Mucosa of descending colon (tissue), 3 donors: Measurements from ENCODE around the gene BTK. TPM values are rescaled to one million over a fixed set of nuclear protein-coding genes. Genes with fewer than 3 reads are reported as not detected.

ENCODE experiments used
- ATAC-seq: fragments of 200-7000 bp; cut with Tn5 transposase; one replicate; pipeline ENCODE4 v1.9.1; 2020; ENCODE audit warnings: mild to moderate bottlenecking, moderate library complexity
- DNase-seq, 3 donors: peaks; one replicate each; pipeline ENCODE4 v3.0.0-alpha.2; 2020
- H3K36me3 ChIP-seq: fragments of 200-600 bp; one replicate; pipeline ENCODE4 v1.8.0; 2021; ENCODE audit warnings: low read depth, mild to moderate bottlenecking
- H3K4me1 ChIP-seq: fragments of 200-600 bp; one replicate; pipeline ENCODE4 v1.8.0; 2021; ENCODE audit warnings: low read depth, mild to moderate bottlenecking
- H3K4me3 ChIP-seq: fragments of 200-600 bp; one replicate; pipeline ENCODE4 v1.8.0; 2021; ENCODE audit warnings: mild to moderate bottlenecking
- H3K9me3 ChIP-seq: fragments of 200-600 bp; one replicate; pipeline ENCODE4 v1.8.0; 2021; ENCODE audit warnings: mild to moderate bottlenecking
- CTCF ChIP-seq: fragments of 200-600 bp; IDR thresholded peaks from one replicate; pipeline ENCODE4 v1.8.0; 2022; ENCODE audit warnings: antibody characterized with exemption, mild to moderate bottlenecking
- intact Hi-C, 2 donors: fragments of 100-400 bp; cut with DNase I in 1 of 2; cut with micrococcal nuclease in 1 of 2; formaldehyde crosslinking; loops; one replicate each; pipeline versions ENCODE4 v1.11.0 to v1.11.1; 2022; cut with DNase I, micrococcal nuclease
- total RNA-seq, 3 donors: library from RNA; stranded (reverse); fragmentation: NEBNext Ultra II Directional in 2 of 3; extraction: Animal tissue kit (Norgen Biotek cat#: 25700) in 2 of 3; gene quantifications; one replicate each; pipeline versions ENCODE4 v1.2.1 to v1.2.4, GENCODE V29; 2021 to 2023
- donor health status: DM: no; HTN: no; CAD: no; lungs with moderate emphysema.
- donor health status: DM: no; HTN: no; CAD: no.
- donor health status: DM: no; HTN: yes; CAD: no.

BTK gene
- total RNA-seq, 3 donors from 2014 or later = 1.8 to 5.6 (median 5.0) TPM

- intact Hi-C loops = no loop called here
- ATAC-seq = peak; percentile 69
- no peak for TF ChIP-seq CTCF
Observed at GRCh38 chrX:101417981-101418841, 32.2 kb upstream of the BTK start.

GRCh38 chrX:101417190-101417589 lies 31.2 kb upstream of the BTK start:
- H3K4me1 ChIP-seq = no peaks in the 10 kb centered on the region
- H3K36me3 ChIP-seq = no peaks in the 10 kb centered on the region
- DNase-seq (no peak), ATAC-seq (no peak)
- no peak for TF ChIP-seq CTCF
- intact Hi-C loops = no loop called here
- no peaks in the 10 kb centered on the region for H3K9me3 ChIP-seq
- H3K4me3 ChIP-seq = no peak overlapping the region

More at GRCh38 chrX:101417981-101418841, 32.2 kb upstream of the BTK start:
- peak overlapping the region; percentile 36 for H3K4me3 ChIP-seq
- H3K9me3 ChIP-seq = no peaks in the 10 kb centered on the region
- no peaks in the 10 kb centered on the region for H3K36me3 ChIP-seq
- no peaks in the 10 kb centered on the region for H3K4me1 ChIP-seq
- peak; percentile 65 to 74 (median 72) for DNase-seq

GRCh38 chrX:101416691-101417090 lies 30.7 kb upstream of the BTK start:
- intact Hi-C loops = no loop called here
- H3K9me3 ChIP-seq = no peaks in the 10 kb centered on the region
- no peaks in the 10 kb centered on the region for H3K36me3 ChIP-seq
- TF ChIP-seq CTCF = no peak
- DNase-seq = no peak
- ATAC-seq = no peak
- H3K4me3 ChIP-seq = no peak overlapping the region
- no peaks in the 10 kb centered on the region for H3K4me1 ChIP-seq

GRCh38 chrX:101415180-101416145 lies 29.5 kb upstream of the BTK start:
- intact Hi-C loops = no loop called here
- DNase-seq = no peak
- peak; percentile 69 for ATAC-seq
- no peaks in the 10 kb centered on the region for H3K9me3 ChIP-seq
- peak; percentile 53 for TF ChIP-seq CTCF
- no peaks in the 10 kb centered on the region for H3K36me3 ChIP-seq
- no peak overlapping the region for H3K4me3 ChIP-seq
- H3K4me1 ChIP-seq = no peaks in the 10 kb centered on the region

- DNase-seq (no peak), ATAC-seq (no peak)
- Histone ChIP-seq H3K36me3 (no peaks in the 10 kb centered on the region), H3K9me3 (no peaks in the 10 kb centered on the region), H3K4me3 (no peak overlapping the region), H3K4me1 (no peaks in the 10 kb centered on the region)
- no peak for TF ChIP-seq CTCF
- intact Hi-C loops = no loop called here
Observed at GRCh38 chrX:101411984-101412383, 26.0 kb upstream of the BTK start.
